IMR-90 (cell line): ENCODE measurements around the gene PADI1. TPM values are rescaled to one million over a fixed set of nuclear protein-coding genes. Genes with fewer than 3 reads are reported as not detected.

Experiments
- ATAC-seq: fragments of 200-7000 bp; cut with Tn5 transposase; 2 replicates; pipeline ENCODE4 v1.9.1; 2020; ENCODE audit warnings: low read depth, mild to moderate bottlenecking, moderate library complexity
- BruUV-seq: library from RNA; stranded (reverse); fragments of 400-500 nt; replicated peaks from 2 replicates; lab custom pipeline; 2021; lab: Mats Ljungman, UMichigan
- CTCF ChIA-PET: fragments of 300-600 bp; formaldehyde crosslinking; extraction: SDS; loops from one replicate; lab custom pipeline; 2021; ENCODE audit warnings: antibody characterized with exemption; lab: Yijun Ruan, JAX
- POLR2A ChIA-PET: fragments of 300-600 bp; sonication (Branson Sonifier 250); formaldehyde crosslinking; loops from one replicate; lab custom pipeline; 2022; ENCODE audit warnings: antibody characterized with exemption; ENCODE audit not compliant: unreplicated experiment; lab: Charles Lee
- DNase-seq: peaks from one replicate; pipeline ENCODE4 v3.0.0; 2013
- H2AFZ ChIP-seq: replicated peaks from 2 replicates; pipeline ENCODE3; 2013; ENCODE audit warnings: low read length, mild to moderate bottlenecking; ENCODE audit not compliant: poor library complexity
- H2AK5ac ChIP-seq: 2 replicates; pipeline ENCODE4 v1.6.1; 2013; ENCODE audit warnings: low read depth, low read length, inconsistent platforms
- H2AK9ac ChIP-seq: replicated peaks from 2 replicates; pipeline ENCODE3; 2013; ENCODE audit warnings: mild to moderate bottlenecking, low read depth, low read length, moderate library complexity; ENCODE audit not compliant: poor library complexity
- H2BK120ac ChIP-seq: 2 replicates; pipeline ENCODE4 v1.6.1; 2013; ENCODE audit warnings: low read depth, low read length, inconsistent platforms
- H2BK15ac ChIP-seq: 3 replicates; pipeline ENCODE4 v1.6.1; 2013; ENCODE audit warnings: low read depth, low read length, inconsistent platforms
- H2BK20ac ChIP-seq: 2 replicates; pipeline ENCODE4 v1.6.1; 2013; ENCODE audit warnings: low read depth, mild to moderate bottlenecking, inconsistent platforms, low read length, moderate library complexity
- H2BK5ac ChIP-seq: 2 replicates; pipeline ENCODE4 v1.6.1; 2013; ENCODE audit warnings: mild to moderate bottlenecking, low read depth, low read length, inconsistent platforms; ENCODE audit not compliant: poor library complexity, severe bottlenecking
- H3K14ac ChIP-seq: replicated peaks from 2 replicates; pipeline ENCODE4 v1.6.1; 2013; ENCODE audit warnings: low read depth, low read length, inconsistent platforms
- H3K18ac ChIP-seq: 2 replicates; pipeline ENCODE4 v1.6.1; 2013; ENCODE audit warnings: low read depth, low read length, control low read depth
- H3K23ac ChIP-seq: 2 replicates; pipeline ENCODE4 v1.6.1; 2013; ENCODE audit warnings: low read depth, low read length, inconsistent platforms
- H3K27ac ChIP-seq: 2 replicates; pipeline ENCODE4 v1.5.1; 2013; ENCODE audit warnings: mild to moderate bottlenecking, control low read depth, low read length; ENCODE audit not compliant: insufficient read depth
- H3K27me3 ChIP-seq: 2 replicates; pipeline ENCODE4 v1.6.1; 2013; ENCODE audit warnings: low read length; ENCODE audit not compliant: control insufficient read depth, insufficient read depth
- H3K36me3 ChIP-seq: 2 replicates; pipeline ENCODE4 v1.6.1; 2013; ENCODE audit warnings: low read length, mixed read lengths; ENCODE audit not compliant: control insufficient read depth, insufficient read depth
- H3K4ac ChIP-seq: 2 replicates; pipeline ENCODE4 v1.6.1; 2013; ENCODE audit warnings: low read depth, low read length, inconsistent platforms
- H3K4me1 ChIP-seq: 2 replicates; pipeline ENCODE4 v1.6.1; 2013; ENCODE audit warnings: low read length, mixed read lengths; ENCODE audit not compliant: control insufficient read depth, insufficient read depth
- H3K4me2 ChIP-seq: 2 replicates; pipeline ENCODE4 v1.6.1; 2013; ENCODE audit warnings: low read depth, mild to moderate bottlenecking, control low read depth, low read length, moderate library complexity
- H3K4me3 ChIP-seq: 2 replicates; pipeline ENCODE4 v1.5.1; 2013; ENCODE audit warnings: low read depth, mild to moderate bottlenecking, control low read depth, low read length, moderate library complexity; ENCODE audit not compliant: insufficient read depth
- H3K56ac ChIP-seq: 2 replicates; pipeline ENCODE4 v1.6.1; 2013; ENCODE audit warnings: low read length, inconsistent platforms; ENCODE audit not compliant: insufficient read depth; ENCODE audit errors: extremely low read depth
- H3K79me1 ChIP-seq, 2 experiments: 2 replicates each; pipeline ENCODE4 v1.6.1; 2013; ENCODE audit warnings: low read length in 2 of 2, inconsistent platforms in 1 of 2, low read depth in 1 of 2
- H3K9ac ChIP-seq: 2 replicates; pipeline ENCODE4 v1.6.1; 2013; ENCODE audit warnings: low read depth, low read length, control low read depth
- H3K9me1 ChIP-seq: 2 replicates; pipeline ENCODE4 v1.6.1; 2013; ENCODE audit warnings: low read length, inconsistent platforms; ENCODE audit not compliant: insufficient read depth
- H3K9me3 ChIP-seq: 2 replicates; pipeline ENCODE4 v1.6.1; 2013; ENCODE audit warnings: low read length; ENCODE audit not compliant: control insufficient read depth, insufficient read depth
- H4K20me1 ChIP-seq: 2 replicates; pipeline ENCODE4 v1.6.1; 2013; ENCODE audit warnings: low read length, inconsistent platforms; ENCODE audit not compliant: insufficient read depth
- H4K5ac ChIP-seq: 2 replicates; pipeline ENCODE4 v1.6.1; 2013; ENCODE audit warnings: mild to moderate bottlenecking, low read depth, low read length, control low read depth
- H4K8ac ChIP-seq, 2 experiments: 2 replicates each; pipeline ENCODE4 v1.6.1; 2013; ENCODE audit warnings: low read depth in 2 of 2, low read length in 2 of 2, control low read depth in 1 of 2, inconsistent platforms in 1 of 2
- H4K91ac ChIP-seq: 2 replicates; pipeline ENCODE4 v1.6.1; 2013; ENCODE audit warnings: low read depth, low read length, inconsistent platforms; ENCODE audit not compliant: insufficient read depth
- FOS ChIP-seq: fragments of 150-350 bp; IDR thresholded peaks from 2 replicates; pipeline ENCODE4 v1.6.1; 2016; ENCODE audit warnings: low read depth, low read length
- RFX5 ChIP-seq: IDR thresholded peaks from 2 replicates; pipeline ENCODE4 v1.8.0; 2012; ENCODE audit warnings: low read depth, mild to moderate bottlenecking, low read length, moderate library complexity
- WGBS, 2 experiments: methylation state at CpG; one replicate each; pipeline versions ENCODE4 v1.1.5 to v1.1.7; 2013; ENCODE audit warnings: missing lambda C conversion rate in 2 of 2; ENCODE audit not compliant: insufficient read length in 1 of 2; ENCODE audit errors: extremely low coverage in 2 of 2; 5-methylcytosine and 5-hydroxymethylcytosine counted together
- dilution Hi-C: fragments of 300-500 bp; cut with HindIII; formaldehyde crosslinking; loops from one replicate; pipeline ENCODE4 v1.14.3; 2018; ENCODE audit warnings: low sequenced_read_pairs; ENCODE audit not compliant: unreplicated experiment
- in situ Hi-C: fragments of 300-500 bp; cut with MboI; formaldehyde crosslinking; loops from 3 replicates; pipeline ENCODE4 v1.14.3; 2019; ENCODE audit warnings: low sequenced_read_pairs, inconsistent platforms, mixed read lengths
- intact Hi-C: fragments of 100-400 bp; cut with micrococcal nuclease; formaldehyde crosslinking; loops from 2 replicates; pipeline ENCODE4 v1.10.0; 2022
- polyA plus RNA-seq, 3 experiments: library from polyadenylated mRNA; depleted of rRNA; stranded (reverse); fragments of >200 nt; gene quantifications; 2 replicates each; pipeline ENCODE4 v1.2.3, GENCODE V29; 2012; ENCODE audit warnings: low replicate concordance in 1 of 3
- total RNA-seq: library from RNA; depleted of rRNA; stranded (reverse); fragments of >200 nt; gene quantifications from 2 replicates; pipeline ENCODE4 v1.2.3, GENCODE V29; 2012

The PADI1 gene
- total and polyA plus RNA-seq, 2 of the 4 experiments (the other 2 are of a cell fraction), result 0.17 TPM; not detected in 1

GRCh38 chr1:17251701-17252376 is 46.9 kb downstream of the PADI1 start:
- Histone ChIP-seq H3K27ac (no peak overlapping the region), H3K4ac (peak overlapping the region; percentile 29; the same call in 1 of the 2 replicates), H2AK9ac (peak overlapping the region; percentile 31), H2BK15ac (0 out of 3 replicates have a peak overlapping the region, but pooled peaks have one; percentile 26), H3K14ac (peak overlapping the region; percentile 18; the same call in 1 of the 2 replicates), H3K4me3 (no peak overlapping the region), H2BK20ac (no peak overlapping the region), H4K8ac (peak overlapping the region in 1 of 2 experiments; percentile 48; a peak in 1 of 4 replicates), H3K36me3 (no peaks in the 10 kb centered on the region), H3K79me1 (no peaks in the 10 kb centered on the region), H4K91ac (no peak overlapping the region), H2AK5ac (peak overlapping the region; percentile 63; the same call in 1 of the 2 replicates), H4K5ac (no peak overlapping the region), H2BK120ac (peak overlapping the region; percentile 52; the same call in 1 of the 2 replicates), H3K56ac (no peak overlapping the region), H2AFZ (peak overlapping the region; percentile 57), H3K4me2 (no peak overlapping the region), H3K23ac (no peak overlapping the region), H2BK5ac (no peak overlapping the region), H3K4me1 (peaks cover 3% of the 10 kb centered on the region; the same call in 1 of the 2 replicates), H3K18ac (no peak overlapping the region), H3K27me3 (peaks cover 5% of the 10 kb centered on the region; the same call in 1 of the 2 replicates), H4K20me1 (no peaks in the 10 kb centered on the region), H3K9me3 (no peaks in the 10 kb centered on the region), H3K9ac (no peak overlapping the region), H3K9me1 (peaks cover 11% of the 10 kb centered on the region; the same call in 1 of the 2 replicates)
- peak; percentile 73 for DNase-seq
- ChIA-PET POLR2A (no interaction called here), CTCF (interaction anchor here (0.7 kb wide), 1 partner anchor 126 kb away, joined by 7 read pairs; no protein-coding TSS in a partner anchor)
- peak; percentile 93 for ATAC-seq
- 100% methylated on average over 2 of the region's 3 CpGs; no CpG with 5 or more reads in 1 of the 2 experiments for WGBS, 2 experiments
- TF ChIP-seq FOS (peak; percentile 69; the same call in 1 of the 2 replicates), RFX5 (no peak)
- intact Hi-C loops, result no loop called here
- dilution Hi-C loops, result no loop called here
- in situ Hi-C loops, result no loop called here
- BruUV-seq, result no TSS peak
